Testis (tissue), 3 donors: ENCODE measurements around the gene PCCB. TPM values are rescaled to one million over a fixed set of nuclear protein-coding genes. Genes with fewer than 3 reads are reported as not detected.
"Not testable (repeated sequence)": the region's sequence is repeated elsewhere in the genome, so short reads cannot be mapped to it uniquely, and the experiment has no call there.

ENCODE experiments used
- DNase-seq: peaks from one replicate; pipeline ENCODE4 v3.0.0-alpha.2; 2019
- H3K27ac ChIP-seq, 2 donors: fragments of 200-600 bp; sonication (generic); one replicate each; pipeline ENCODE4 v1.5.1; 2019
- H3K27me3 ChIP-seq: fragments of 200-600 bp; sonication (generic); one replicate; pipeline ENCODE4 v1.5.1; 2019
- H3K36me3 ChIP-seq: fragments of 200-600 bp; sonication (generic); one replicate; pipeline ENCODE4 v1.5.1; 2017; ENCODE audit warnings: low read depth; ENCODE audit errors: missing control alignments
- H3K4me1 ChIP-seq: fragments of 200-600 bp; sonication (generic); one replicate; pipeline ENCODE4 v1.5.1; 2019
- H3K4me3 ChIP-seq, 2 donors: fragments of 200-600 bp; sonication (generic); one replicate each; pipeline ENCODE4 v1.5.1; 2017 to 2019
- H3K9me3 ChIP-seq: fragments of 200-600 bp; sonication (generic); one replicate; pipeline ENCODE4 v1.5.1; 2017
- CTCF ChIP-seq, 3 experiments: fragments of 450-650 bp in 2 of 3; fragments of 200-600 bp in 1 of 3; sonication (generic) in 1 of 3; IDR thresholded peaks; one replicate each; pipeline ENCODE4 v1.5.1; 2016 to 2019; ENCODE audit warnings: antibody characterized with exemption in 3 of 3, mild to moderate bottlenecking in 2 of 3, moderate library complexity in 1 of 3
- POLR2A ChIP-seq: fragments of 450-650 bp; IDR thresholded peaks from one replicate; pipeline ENCODE4 v1.6.1; 2017; ENCODE audit warnings: antibody characterized with exemption, mild to moderate bottlenecking, moderate library complexity
- WGBS, 2 donors: methylation state at CpG; one replicate each; pipeline ENCODE4 v1.1.5; 2018; 5-methylcytosine and 5-hydroxymethylcytosine counted together
- intact Hi-C: fragments of 100-400 bp; cut with DNase I; formaldehyde crosslinking; loops from one replicate; pipeline ENCODE4 v1.15.1; 2023; ENCODE audit warnings: low total_unique reads
- polyA plus RNA-seq: library from polyadenylated mRNA; stranded (reverse); fragments of 350-450 nt; fragmentation: Illumina TruSeq; extraction: RNeasy Lipid Tissue Mini Kit (QIAGEN cat#74804); gene quantifications from one replicate; pipeline ENCODE4 v1.2.3, GENCODE V29; 2014; ENCODE audit warnings: low read depth, low replicate concordance; ENCODE audit not compliant: insufficient read depth
- total RNA-seq, 2 donors: library from RNA; depleted of rRNA; stranded (reverse); fragments of >200 nt; gene quantifications; one replicate each; pipeline ENCODE4 v1.2.3, GENCODE V29; 2016

PCCB gene
- total and polyA plus RNA-seq, 3 donors from 2014 or later = 81.7 to 96.2 (median 91.8) TPM

- Histone ChIP-seq H3K4me3 (no peak overlapping the region), H3K27ac (no peak overlapping the region), H3K4me1 (no peaks in the 10 kb centered on the region), H3K27me3 (no peaks in the 10 kb centered on the region), H3K36me3 (no peaks in the 10 kb centered on the region), H3K9me3 (no peaks in the 10 kb centered on the region)
- intact Hi-C loops = no loop called here
- TF ChIP-seq CTCF (IDR thresholded peaks at IDR 0.05) = no peak
- no peak for TF ChIP-seq POLR2A
- no peak for DNase-seq
- WGBS, 2 donors = 63 to 86% methylated on average over 2 of the region's 2 CpGs
These were observed 8.1 kb downstream of the PCCB start for GRCh38 chr3:136258199-136258598.

- Histone ChIP-seq H3K9me3 (no peaks in the 10 kb centered on the region), H3K36me3 (no peaks in the 10 kb centered on the region), H3K27me3 (no peaks in the 10 kb centered on the region), H3K4me3 (no peak overlapping the region), H3K4me1 (no peaks in the 10 kb centered on the region), H3K27ac (peak overlapping the region; percentile 9 to 60)
- TF ChIP-seq CTCF (IDR thresholded peaks at IDR 0.05) = no peak
- no peak for TF ChIP-seq POLR2A
- intact Hi-C loops = no loop called here
- WGBS, 2 donors = 64 to 65% methylated on average over 5 of the region's 5 CpGs
- DNase-seq = no peak
These were observed 11.7 kb downstream of the PCCB start for GRCh38 chr3:136261826-136262225.

GRCh38 chr3:136262559-136262958 lies 12.4 kb downstream of the PCCB start:
- Histone ChIP-seq H3K4me1 (no peaks in the 10 kb centered on the region), H3K9me3 (no peaks in the 10 kb centered on the region), H3K36me3 (no peaks in the 10 kb centered on the region), H3K4me3 (no peak overlapping the region), H3K27ac (peak overlapping the region; percentile 31 to 43), H3K27me3 (no peaks in the 10 kb centered on the region)
- 65 to 89% methylated on average over 2 of the region's 2 CpGs for WGBS, 2 donors
- DNase-seq = peak; percentile 76
- TF ChIP-seq CTCF (IDR thresholded peaks at IDR 0.05) = no peak
- no peak for TF ChIP-seq POLR2A
- intact Hi-C loops = no loop called here

GRCh38 chr3:136263251-136263650 lies 13.1 kb downstream of the PCCB start:
- peak overlapping the region in 1 of 2 donors; percentile 27 for H3K27ac ChIP-seq

GRCh38 chr3:136266468-136267125 lies 16.5 kb downstream of the PCCB start:
- 93% methylated on average over 6 of the region's 6 CpGs for WGBS, 2 donors
- DNase-seq, H3K9me3 ChIP-seq, H3K36me3 ChIP-seq, intact Hi-C loops, H3K27me3 ChIP-seq, H3K4me1 ChIP-seq, H3K4me3 ChIP-seq, H3K27ac ChIP-seq: not testable (repeated sequence)

More at GRCh38 chr3:136263251-136263650, 13.1 kb downstream of the PCCB start:
- H3K4me3 ChIP-seq = no peak overlapping the region
- no peak for DNase-seq
- TF ChIP-seq POLR2A (no peak), CTCF (IDR thresholded peaks at IDR 0.05) (no peak)
- no peaks in the 10 kb centered on the region for H3K9me3 ChIP-seq
- no peaks in the 10 kb centered on the region for H3K36me3 ChIP-seq
- 75 to 87% methylated on average over 7 of the region's 7 CpGs for WGBS, 2 donors
- no peaks in the 10 kb centered on the region for H3K27me3 ChIP-seq
- H3K4me1 ChIP-seq = no peaks in the 10 kb centered on the region
- intact Hi-C loops = no loop called here
